Upper lobe of left lung (tissue), 6 donors: ENCODE results near the gene NGEF. TPM values are rescaled to one million over a fixed set of nuclear protein-coding genes. Genes with fewer than 3 reads are reported as not detected.
A peak's percentile ranks its signal among the peaks of the same experiment; 100 is the strongest.
"Not testable (repeated sequence)": the region's sequence is repeated elsewhere in the genome, so short reads cannot be mapped to it uniquely, and the experiment has no call there.

Experiments used
- ATAC-seq, 2 donors: fragments of 200-7000 bp; cut with Tn5 transposase; one replicate each; pipeline ENCODE4 v1.9.1; 2022; ENCODE audit warnings: mild to moderate bottlenecking in 2 of 2, moderate library complexity in 2 of 2; ENCODE audit not compliant: low FRiP score in 2 of 2
- DNase-seq, 2 donors: peaks; one replicate each; pipeline ENCODE4 v3.0.0-alpha.2; 2019 to 2020
- H3K27ac ChIP-seq, 4 donors: fragments of 200-600 bp; sonication (generic); one replicate each; pipeline ENCODE4 v1.5.1; 2016 to 2019
- H3K27me3 ChIP-seq, 4 donors: fragments of 200-600 bp; sonication (generic); one replicate each; pipeline ENCODE4 v1.5.1; 2017 to 2019
- H3K36me3 ChIP-seq, 4 donors: fragments of 200-600 bp; sonication (generic); one replicate each; pipeline ENCODE4 v1.5.1; 2016 to 2019
- H3K4me1 ChIP-seq, 4 donors: fragments of 200-600 bp; sonication (generic); one replicate each; pipeline ENCODE4 v1.5.1; 2018 to 2019
- H3K4me3 ChIP-seq, 4 donors: fragments of 200-600 bp; sonication (generic); one replicate each; pipeline ENCODE4 v1.5.1; 2017 to 2019; ENCODE audit warnings: mild to moderate bottlenecking in 2 of 4, moderate library complexity in 1 of 4
- H3K9me3 ChIP-seq, 4 donors: fragments of 200-600 bp; sonication (generic); one replicate each; pipeline ENCODE4 v1.5.1; 2018 to 2019
- CTCF ChIP-seq, 6 experiments: fragments of 450-650 bp in 4 of 6; fragments of 200-600 bp in 2 of 6; sonication (generic) in 2 of 6; IDR thresholded peaks; one replicate each; pipeline ENCODE4 v1.5.1; 2016 to 2019; ENCODE audit warnings: antibody characterized with exemption in 6 of 6
- EP300 ChIP-seq, 4 donors: sonication (generic); formaldehyde crosslinking; IDR thresholded peaks; one replicate each; pipeline ENCODE4 v1.5.1; 2017; ENCODE audit warnings: antibody characterized with exemption in 4 of 4, control low read depth in 2 of 4
- POLR2A ChIP-seq, 4 donors: fragments of 450-650 bp; IDR thresholded peaks; one replicate each; pipeline ENCODE4 v1.5.1; 2016 to 2017; ENCODE audit warnings: antibody characterized with exemption in 4 of 4, mild to moderate bottlenecking in 2 of 4
- POLR2AphosphoS5 ChIP-seq, 2 donors: sonication (generic); formaldehyde crosslinking; IDR thresholded peaks; one replicate each; pipeline ENCODE4 v1.5.1; 2017; ENCODE audit warnings: antibody characterized with exemption in 2 of 2
- WGBS, 2 donors: methylation state at CpG; one replicate each; pipeline ENCODE4 v1.1.5; 2017 to 2018; 5-methylcytosine and 5-hydroxymethylcytosine counted together
- total RNA-seq, 6 donors: library from RNA; depleted of rRNA in 4 of 6; stranded (reverse); fragments of >200 nt in 4 of 6; gene quantifications; one replicate each; pipeline versions ENCODE4 v1.1.0 to v1.2.1, GENCODE V29; 2016 to 2021
- donor health status: DM: no; HTN: no; CAD: no; lungs with moderate emphysema.
- donor health status: DM: no; HTN: yes; CAD: no; lungs with severe emphysema.

Gene NGEF
- total RNA-seq, 6 donors from 2014 or later, result 0.29 to 6.3 (median 0.98) TPM; not detected in 1

DNA sequence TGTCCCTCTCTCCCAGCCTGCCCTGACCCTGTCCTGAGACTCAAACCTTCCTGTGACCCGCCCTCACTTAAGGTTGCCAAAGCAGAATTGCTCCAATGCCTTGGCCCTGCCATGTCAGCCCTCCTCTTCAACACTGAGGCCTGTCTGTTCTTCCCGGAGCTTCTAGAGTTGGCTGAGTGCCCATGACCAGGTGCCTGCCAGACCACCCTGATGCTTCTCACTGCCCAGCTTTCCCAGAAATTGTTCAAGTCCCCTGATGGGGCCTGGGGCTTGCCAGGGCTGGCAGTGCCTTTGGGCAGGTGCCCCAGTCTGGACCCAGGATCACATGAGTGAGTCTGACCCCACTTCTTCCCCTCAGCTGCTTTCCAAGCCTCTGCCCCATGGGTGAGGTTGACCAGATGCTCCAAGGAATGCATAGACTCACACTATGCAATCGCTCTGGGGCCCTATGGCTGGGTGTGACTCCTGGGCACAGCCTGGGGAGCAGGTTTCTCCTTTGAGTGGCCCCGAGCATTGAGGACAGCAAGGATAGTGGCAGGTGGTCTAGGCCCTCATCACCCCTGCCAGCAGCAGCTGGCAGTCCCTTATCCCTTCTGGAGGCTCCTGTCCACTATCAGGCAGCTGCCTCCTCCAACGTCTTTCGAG, 44.0 kb upstream of the NGEF start:
- no peaks in the 10 kb centered on the region for H3K27me3 ChIP-seq
- ATAC-seq (no peak), DNase-seq (no peak)
- no peak overlapping the region for H3K27ac ChIP-seq
- no peak for TF ChIP-seq CTCF (IDR thresholded peaks at IDR 0.05)
- no peak for TF ChIP-seq POLR2AphosphoS5 (IDR thresholded peaks at IDR 0.05)
- TF ChIP-seq POLR2A (IDR thresholded peaks at IDR 0.05), result no peak
- WGBS, 2 donors, result 76 to 90% methylated on average over 5 to 6 of the region's 6 CpGs
- H3K4me1 ChIP-seq, result peaks cover 22 to 42% (median 32%) of the 10 kb centered on the region in 4 donors
- H3K9me3 ChIP-seq, result no peaks in the 10 kb centered on the region
- H3K36me3 ChIP-seq, result no peaks in the 10 kb centered on the region
- no peak overlapping the region for H3K4me3 ChIP-seq

- no peak for DNase-seq
- H3K27ac ChIP-seq, result no peak overlapping the region
- no peaks in the 10 kb centered on the region for H3K27me3 ChIP-seq
- TF ChIP-seq EP300 (IDR thresholded peaks at IDR 0.05), result no peak
- TF ChIP-seq POLR2AphosphoS5 (IDR thresholded peaks at IDR 0.05), result no peak
- TF ChIP-seq CTCF (IDR thresholded peaks at IDR 0.05), result no peak
- TF ChIP-seq POLR2A (IDR thresholded peaks at IDR 0.05), result no peak
- WGBS, 2 donors, result 92 to 93% methylated on average over 2 of the region's 2 CpGs
- no peaks in the 10 kb centered on the region for H3K9me3 ChIP-seq
- ATAC-seq, result no peak
- no peak overlapping the region for H3K4me3 ChIP-seq
- H3K36me3 ChIP-seq, result no peaks in the 10 kb centered on the region
- peaks cover 14 to 25% (median 18%) of the 10 kb centered on the region in 4 donors for H3K4me1 ChIP-seq
These were observed 42.3 kb upstream of the NGEF start for GRCh38 chr2:233055362-233055761.

GRCh38 chr2:233053928-233054784, 41.1 kb upstream of the NGEF start:
- DNase-seq, result peak; percentile 71 to 92
- TF ChIP-seq CTCF (IDR thresholded peaks at IDR 0.05) (peak; percentile 79 to 93 (median 84)), EP300 (IDR thresholded peaks at IDR 0.05) (no peak), POLR2AphosphoS5 (IDR thresholded peaks at IDR 0.05) (no peak), POLR2A (IDR thresholded peaks at IDR 0.05) (no peak)
- WGBS, 2 donors, result 37 to 45% methylated on average over 9 to 20 of the region's 22 CpGs
- H3K9me3 ChIP-seq, result no peaks in the 10 kb centered on the region
- no peak overlapping the region for H3K4me3 ChIP-seq
- no peaks in the 10 kb centered on the region for H3K27me3 ChIP-seq
- H3K36me3 ChIP-seq, result no peaks in the 10 kb centered on the region
- peak; percentile 63 to 65 for ATAC-seq
- peaks cover 5 to 13% (median 9%) of the 10 kb centered on the region in 4 donors for H3K4me1 ChIP-seq
- H3K27ac ChIP-seq, result no peak overlapping the region

GRCh38 chr2:233052517-233052916, 39.5 kb upstream of the NGEF start:
- not testable (repeated sequence) for H3K4me3 ChIP-seq, H3K9me3 ChIP-seq, DNase-seq, H3K36me3 ChIP-seq, ATAC-seq, H3K27me3 ChIP-seq
- Histone ChIP-seq H3K27ac (peak overlapping the region in 1 of 4 donors; percentile 23), H3K4me1 (peaks cover 4 to 13% (median 7%) of the 10 kb centered on the region in 4 donors)
- WGBS, 2 donors, result 92 to 97% methylated on average over 4 of the region's 4 CpGs
